Measurements from ENCODE around the gene SLC7A1.

The SLC7A1 gene

DNA sequence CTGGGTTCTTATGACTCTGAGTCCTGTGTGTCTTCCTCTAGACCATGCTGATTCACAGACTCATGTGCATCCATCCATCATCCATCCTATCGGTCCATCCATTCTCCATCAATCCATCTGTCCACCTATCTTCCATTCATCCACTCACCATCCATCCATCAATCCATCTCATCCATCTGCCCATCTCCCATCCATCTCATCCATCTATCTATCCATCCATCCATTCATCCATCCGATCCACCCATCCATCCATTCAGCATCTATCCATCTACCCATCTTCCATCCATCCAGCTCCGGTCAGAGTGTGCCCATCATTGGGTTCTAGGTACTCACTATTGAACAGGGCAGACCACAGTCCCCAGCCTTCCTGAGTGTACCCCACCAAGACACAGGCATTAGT lies 75.6 kb downstream of the SLC7A1 start:
- TF ChIP-seq, protein P1, sequence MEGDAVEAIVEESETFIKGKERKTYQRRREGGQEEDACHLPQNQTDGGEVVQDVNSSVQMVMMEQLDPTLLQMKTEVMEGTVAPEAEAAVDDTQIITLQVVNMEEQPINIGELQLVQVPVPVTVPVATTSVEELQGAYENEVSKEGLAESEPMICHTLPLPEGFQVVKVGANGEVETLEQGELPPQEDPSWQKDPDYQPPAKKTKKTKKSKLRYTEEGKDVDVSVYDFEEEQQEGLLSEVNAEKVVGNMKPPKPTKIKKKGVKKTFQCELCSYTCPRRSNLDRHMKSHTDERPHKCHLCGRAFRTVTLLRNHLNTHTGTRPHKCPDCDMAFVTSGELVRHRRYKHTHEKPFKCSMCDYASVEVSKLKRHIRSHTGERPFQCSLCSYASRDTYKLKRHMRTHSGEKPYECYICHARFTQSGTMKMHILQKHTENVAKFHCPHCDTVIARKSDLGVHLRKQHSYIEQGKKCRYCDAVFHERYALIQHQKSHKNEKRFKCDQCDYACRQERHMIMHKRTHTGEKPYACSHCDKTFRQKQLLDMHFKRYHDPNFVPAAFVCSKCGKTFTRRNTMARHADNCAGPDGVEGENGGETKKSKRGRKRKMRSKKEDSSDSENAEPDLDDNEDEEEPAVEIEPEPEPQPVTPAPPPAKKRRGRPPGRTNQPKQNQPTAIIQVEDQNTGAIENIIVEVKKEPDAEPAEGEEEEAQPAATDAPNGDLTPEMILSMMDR (IDR thresholded peaks at IDR 0.05; ENCODE audit: borderline replicate concordance, control extremely low read depth, extremely low read depth, insufficient read depth, missing control alignments) = no peak
- DNase-seq (ENCODE audit: low spot score) = no peak
- in situ Hi-C loops (cut with MboI; ENCODE audit: low sequenced_read_pairs, unreplicated experiment) = no loop called here

DNA sequence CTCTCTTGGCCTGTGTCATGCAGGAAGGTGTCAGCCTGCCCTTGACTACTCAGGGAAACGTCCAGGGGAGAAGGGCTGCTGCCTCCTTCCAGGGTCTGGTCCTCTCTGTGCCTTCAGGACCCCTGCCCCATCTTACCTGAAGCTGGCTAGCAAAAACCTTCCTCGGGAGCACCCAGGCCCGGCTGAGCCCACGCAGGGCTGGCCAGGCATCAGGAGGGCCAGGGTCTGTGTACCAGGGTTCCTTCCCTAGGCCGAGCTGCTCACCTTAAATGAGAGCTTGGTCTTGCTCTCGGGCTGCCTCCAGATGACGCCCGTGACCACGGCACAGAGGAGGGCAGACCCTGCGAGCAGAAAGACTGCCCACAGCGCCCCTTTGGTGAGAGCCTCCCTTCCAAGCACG lies 78.6 kb downstream of the SLC7A1 start:
- in situ Hi-C loops (cut with MboI; ENCODE audit: low sequenced_read_pairs, unreplicated experiment) = no loop called here
- no peak for DNase-seq (ENCODE audit: low spot score)
- TF ChIP-seq, protein P1 (IDR thresholded peaks at IDR 0.05; ENCODE audit: borderline replicate concordance, control extremely low read depth, extremely low read depth, insufficient read depth, missing control alignments) = no peak

DNA sequence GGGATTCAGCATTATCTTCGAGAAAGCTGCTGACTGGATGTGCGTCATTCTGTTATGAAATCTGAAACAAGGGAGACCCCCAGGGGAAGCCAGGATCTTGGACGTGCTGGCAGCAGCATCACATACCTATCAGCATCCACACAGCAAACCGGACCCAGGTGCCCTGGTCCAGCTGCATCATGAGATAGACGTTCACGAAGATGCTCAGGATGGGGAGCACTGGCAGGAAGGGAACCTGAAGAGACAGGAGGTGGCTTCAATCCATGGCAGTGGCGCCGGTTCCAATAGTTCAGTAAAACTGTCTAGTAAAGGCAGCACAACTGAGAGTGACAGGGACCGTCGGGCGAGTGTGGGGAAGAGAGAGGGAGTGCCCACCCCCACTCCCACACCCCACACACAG lies 79.5 kb downstream of the SLC7A1 start:
- TF ChIP-seq, protein P1 (IDR thresholded peaks at IDR 0.05; ENCODE audit: borderline replicate concordance, control extremely low read depth, extremely low read depth, insufficient read depth, missing control alignments) = no peak
- DNase-seq (ENCODE audit: low spot score) = no peak
- in situ Hi-C loops (cut with MboI; ENCODE audit: low sequenced_read_pairs, unreplicated experiment) = no loop called here

DNA sequence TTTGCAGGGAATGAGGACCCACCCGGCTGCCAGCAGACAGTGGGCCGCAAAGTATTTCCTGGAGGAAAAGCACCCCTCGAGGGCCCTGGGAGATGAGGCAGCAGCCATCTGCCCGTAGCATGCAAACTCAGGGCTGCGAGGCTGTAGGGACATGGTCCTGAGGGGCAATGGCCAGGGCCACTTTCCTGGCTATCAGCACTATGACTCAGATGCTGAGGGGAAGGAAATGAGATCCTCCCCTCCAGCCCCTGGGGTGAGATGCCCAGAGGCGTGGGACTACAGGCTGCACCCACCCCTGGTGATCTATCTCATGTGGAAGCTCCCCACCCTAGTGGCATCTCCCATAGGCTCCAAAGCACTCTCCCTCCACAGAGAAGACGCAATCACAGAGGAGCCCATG lies 80.1 kb downstream of the SLC7A1 start:
- DNase-seq (ENCODE audit: low spot score) = no peak
- in situ Hi-C loops (cut with MboI; ENCODE audit: low sequenced_read_pairs, unreplicated experiment) = no loop called here
- TF ChIP-seq, protein P1 (IDR thresholded peaks at IDR 0.05; ENCODE audit: borderline replicate concordance, control extremely low read depth, extremely low read depth, insufficient read depth, missing control alignments) = no peak

DNA sequence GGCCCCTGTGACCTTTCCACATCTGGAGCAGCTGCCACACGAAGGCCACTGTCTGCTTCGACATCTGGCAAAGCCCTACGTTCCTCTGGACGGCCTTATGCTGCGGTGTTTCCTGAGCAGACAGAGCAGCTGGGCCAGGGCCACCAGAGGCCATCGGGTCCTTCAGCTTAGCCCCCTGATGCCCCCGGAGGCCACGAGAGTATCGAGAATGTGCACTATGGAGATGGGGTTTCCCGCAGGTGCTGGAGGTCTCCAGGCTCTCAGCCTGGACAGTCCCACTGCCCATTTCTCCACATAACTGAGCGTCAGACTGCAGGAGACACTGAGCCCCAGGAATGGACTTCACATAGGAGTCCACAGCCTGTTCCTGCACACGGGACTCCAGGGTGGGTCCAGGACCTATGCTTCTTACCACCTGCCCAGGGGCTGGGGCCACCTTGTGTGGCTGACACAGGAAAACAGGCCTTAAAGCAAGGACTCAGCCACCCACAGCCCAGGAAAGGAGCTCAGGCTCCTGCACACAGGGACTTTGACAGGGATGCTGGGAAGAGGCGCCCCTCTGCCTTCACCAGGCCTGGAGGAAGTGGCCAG lies 80.7 kb downstream of the SLC7A1 start:
- TF ChIP-seq, protein P1 (IDR thresholded peaks at IDR 0.05; ENCODE audit: borderline replicate concordance, control extremely low read depth, extremely low read depth, insufficient read depth, missing control alignments) = no peak
- in situ Hi-C loops (cut with MboI; ENCODE audit: low sequenced_read_pairs, unreplicated experiment) = no loop called here
- no peak for DNase-seq (ENCODE audit: low spot score)

DNA sequence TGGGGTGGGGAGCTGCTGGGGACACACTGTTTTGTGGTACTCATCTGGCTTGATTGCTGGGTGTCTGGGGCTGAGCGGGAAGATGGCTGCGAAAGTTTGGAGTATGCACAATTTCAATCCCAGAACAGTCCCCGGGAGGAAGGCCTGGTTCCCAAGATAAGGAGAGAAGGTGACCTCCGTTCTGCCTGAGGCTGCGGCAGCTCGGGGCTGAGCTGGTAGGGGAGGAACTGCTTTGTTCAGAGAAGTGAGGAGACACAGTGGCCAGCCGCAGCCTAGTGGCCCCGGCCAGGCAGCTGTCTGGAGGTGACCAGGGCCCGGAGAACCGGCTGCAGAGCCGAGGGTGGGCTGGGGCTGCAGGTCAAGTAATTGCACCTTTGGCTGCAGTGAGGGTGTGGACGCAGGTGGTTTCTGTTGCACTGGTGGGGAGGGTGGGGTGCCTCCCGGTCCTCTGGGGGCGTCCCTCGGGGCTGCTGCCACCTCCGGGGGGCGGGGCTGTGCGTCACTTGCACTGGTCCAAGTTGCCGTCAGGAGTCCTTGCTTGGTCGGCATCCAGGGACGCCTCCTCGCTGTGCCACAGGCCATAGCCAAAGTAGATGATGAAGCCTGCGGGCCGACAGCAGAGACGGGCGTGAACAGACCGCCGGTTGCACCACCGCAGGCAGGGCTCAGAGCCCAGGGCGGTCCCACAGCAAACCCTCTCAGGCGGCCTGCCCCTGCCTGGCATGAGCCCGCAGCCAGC lies 81.3 kb downstream of the SLC7A1 start:
- in situ Hi-C loops (cut with MboI; ENCODE audit: low sequenced_read_pairs, unreplicated experiment) = no loop called here
- TF ChIP-seq, protein P1 (IDR thresholded peaks at IDR 0.05; ENCODE audit: borderline replicate concordance, control extremely low read depth, extremely low read depth, insufficient read depth, missing control alignments) = no peak
- DNase-seq (ENCODE audit: low spot score) = no peak

Measured in GM13976 (cell line).